ENCODE data around the gene WWOX. TPM values are rescaled to one million over a fixed set of nuclear protein-coding genes. Genes with fewer than 3 reads are reported as not detected.

WWOX gene
- total RNA-seq, 1 donor from 2014 or later = 8.9 TPM

- DNase-seq = no peak
- no peaks in the 10 kb centered on the region for H3K27me3 ChIP-seq (ENCODE audit: low read depth)
- no peak overlapping the region for H3K27ac ChIP-seq (replicated peaks)
- no peaks in the 10 kb centered on the region for H3K36me3 ChIP-seq
- no peak for TF ChIP-seq CTCF (IDR thresholded peaks at IDR 0.05; ENCODE audit: borderline replicate concordance)
- no peaks in the 10 kb centered on the region for H3K9me3 ChIP-seq (replicated peaks)
- H3K4me3 ChIP-seq = no peak overlapping the region
- H3K4me1 ChIP-seq = peaks cover 4% of the 10 kb centered on the region
- intact Hi-C loops (cut with micrococcal nuclease) = no loop called here
These were observed 75.8 kb downstream of the WWOX start for GRCh38 chr16:78175287-78175686.

- no peaks in the 10 kb centered on the region for H3K27me3 ChIP-seq (ENCODE audit: low read depth)
- H3K4me1 ChIP-seq = peaks cover 4% of the 10 kb centered on the region
- intact Hi-C loops (cut with micrococcal nuclease) = no loop called here
- no peak overlapping the region for H3K27ac ChIP-seq (replicated peaks)
- H3K4me3 ChIP-seq = no peak overlapping the region
- H3K36me3 ChIP-seq = no peaks in the 10 kb centered on the region
- no peaks in the 10 kb centered on the region for H3K9me3 ChIP-seq (replicated peaks)
- no peak for DNase-seq
- no peak for TF ChIP-seq CTCF (IDR thresholded peaks at IDR 0.05; ENCODE audit: borderline replicate concordance)
These were observed 77.0 kb downstream of the WWOX start for GRCh38 chr16:78176435-78176834.

DNA sequence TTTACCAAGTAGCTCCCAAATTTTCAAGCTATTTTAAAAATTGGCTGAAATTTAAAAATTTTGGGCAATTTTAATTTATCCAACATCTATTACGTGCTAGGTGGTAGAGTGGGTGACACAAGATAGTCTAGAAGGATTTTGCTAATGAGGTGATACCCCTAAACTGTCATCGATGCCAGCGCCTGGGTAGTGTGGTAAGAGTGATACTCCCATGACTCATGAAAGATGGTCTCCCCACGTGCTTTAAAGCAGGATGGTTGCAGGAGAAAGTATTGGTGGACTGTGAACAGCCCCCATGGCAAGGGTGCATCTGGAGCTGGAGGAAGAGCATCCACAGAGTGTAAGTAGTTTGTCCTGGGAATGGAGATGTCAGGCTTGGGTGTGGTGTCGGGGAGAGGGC, 77.8 kb downstream of the WWOX start:
- intact Hi-C loops (cut with micrococcal nuclease) = no loop called here
- Histone ChIP-seq H3K9me3 (replicated peaks) (no peaks in the 10 kb centered on the region), H3K4me3 (no peak overlapping the region), H3K36me3 (no peaks in the 10 kb centered on the region), H3K27ac (replicated peaks) (no peak overlapping the region), H3K4me1 (peaks cover 4% of the 10 kb centered on the region), H3K27me3 (ENCODE audit: low read depth) (no peaks in the 10 kb centered on the region)
- no peak for DNase-seq
- TF ChIP-seq CTCF (IDR thresholded peaks at IDR 0.05; ENCODE audit: borderline replicate concordance) = no peak

GRCh38 chr16:78177987-78178386, 78.5 kb downstream of the WWOX start:
- Histone ChIP-seq H3K27me3 (ENCODE audit: low read depth) (no peaks in the 10 kb centered on the region), H3K4me3 (no peak overlapping the region), H3K27ac (replicated peaks) (no peak overlapping the region), H3K4me1 (peaks cover 4% of the 10 kb centered on the region), H3K9me3 (replicated peaks) (no peaks in the 10 kb centered on the region), H3K36me3 (no peaks in the 10 kb centered on the region)
- DNase-seq = no peak
- intact Hi-C loops (cut with micrococcal nuclease) = no loop called here
- TF ChIP-seq CTCF (IDR thresholded peaks at IDR 0.05; ENCODE audit: borderline replicate concordance) = no peak

GRCh38 chr16:78179666-78180065, 80.2 kb downstream of the WWOX start:
- no peaks in the 10 kb centered on the region for H3K9me3 ChIP-seq (replicated peaks)
- intact Hi-C loops (cut with micrococcal nuclease) = no loop called here
- H3K4me1 ChIP-seq = peaks cover 4% of the 10 kb centered on the region
- H3K4me3 ChIP-seq = no peak overlapping the region
- TF ChIP-seq CTCF (IDR thresholded peaks at IDR 0.05; ENCODE audit: borderline replicate concordance) = no peak
- H3K27ac ChIP-seq (replicated peaks) = no peak overlapping the region
- DNase-seq = no peak
- H3K27me3 ChIP-seq (ENCODE audit: low read depth) = no peaks in the 10 kb centered on the region
- H3K36me3 ChIP-seq = no peaks in the 10 kb centered on the region

GRCh38 chr16:78180349-78180748, 80.9 kb downstream of the WWOX start:
- Histone ChIP-seq H3K4me1 (peaks cover 4% of the 10 kb centered on the region), H3K4me3 (no peak overlapping the region), H3K27ac (replicated peaks) (no peak overlapping the region), H3K27me3 (ENCODE audit: low read depth) (no peaks in the 10 kb centered on the region), H3K9me3 (replicated peaks) (no peaks in the 10 kb centered on the region), H3K36me3 (no peaks in the 10 kb centered on the region)
- no peak for TF ChIP-seq CTCF (IDR thresholded peaks at IDR 0.05; ENCODE audit: borderline replicate concordance)
- intact Hi-C loops (cut with micrococcal nuclease) = no loop called here
- DNase-seq = no peak

All from left ventricle myocardium inferior (tissue), 1 donor.